Activated CD4-positive, alpha-beta T cell treated with anti-CD3 and anti-CD28 coated beads for 36 hours (primary cell): ENCODE measurements around the gene EXOC6B. TPM values are rescaled to one million over a fixed set of nuclear protein-coding genes. Genes with fewer than 3 reads are reported as not detected.

Experiments
- ATAC-seq: fragments of 200-7000 bp; cut with Tn5 transposase; one replicate; pipeline ENCODE4 v1.10.0; 2021; ENCODE audit warnings: mild to moderate bottlenecking, moderate library complexity
- CTCF ChIA-PET: fragments of 350-600 bp; sonication (Branson Sonifier 250); formaldehyde crosslinking; loops from one replicate; lab custom pipeline; 2021; ENCODE audit warnings: antibody characterized with exemption; lab: Charles Lee
- POLR2A ChIA-PET: fragments of 350-600 bp; sonication (Branson Sonifier 250); formaldehyde crosslinking; loops from one replicate; lab custom pipeline; 2021; ENCODE audit warnings: antibody characterized with exemption, inconsistent platforms; lab: Charles Lee
- DNase-seq: peaks from one replicate; pipeline ENCODE4 v3.0.0-alpha.2; 2020
- H3K27ac Mint-ChIP-seq: one replicate; pipeline ENCODE4 v1.8.0; 2021; ENCODE audit warnings: mixed read lengths
- H3K27me3 Mint-ChIP-seq: one replicate; pipeline ENCODE4 v1.8.0; 2021; ENCODE audit warnings: mixed read lengths
- H3K36me3 Mint-ChIP-seq: one replicate; pipeline ENCODE4 v1.8.0; 2021; ENCODE audit warnings: low read depth, mixed read lengths
- H3K4me1 Mint-ChIP-seq: one replicate; pipeline ENCODE4 v1.8.0; 2021; ENCODE audit warnings: mixed read lengths
- H3K4me3 Mint-ChIP-seq: one replicate; pipeline ENCODE4 v1.8.0; 2021; ENCODE audit warnings: mild to moderate bottlenecking, moderate library complexity, mixed read lengths
- H3K9me3 Mint-ChIP-seq: one replicate; pipeline ENCODE4 v1.8.0; 2021; ENCODE audit warnings: low read depth, mixed read lengths
- intact Hi-C, 2 experiments: fragments of 100-400 bp; cut with DNase I in 1 of 2; cut with micrococcal nuclease in 1 of 2; formaldehyde crosslinking; loops; one replicate each; pipeline versions ENCODE4 v1.14.2 to v1.15.1; 2022 to 2024; cut with DNase I, micrococcal nuclease
- total RNA-seq, 2 experiments: library from RNA; stranded (reverse); gene quantifications; one replicate each; pipeline ENCODE4 v1.2.3, GENCODE V29; 2021

EXOC6B gene
- total RNA-seq, 2 experiments from 2014 or later: 7.0 to 9.0 TPM

DNA sequence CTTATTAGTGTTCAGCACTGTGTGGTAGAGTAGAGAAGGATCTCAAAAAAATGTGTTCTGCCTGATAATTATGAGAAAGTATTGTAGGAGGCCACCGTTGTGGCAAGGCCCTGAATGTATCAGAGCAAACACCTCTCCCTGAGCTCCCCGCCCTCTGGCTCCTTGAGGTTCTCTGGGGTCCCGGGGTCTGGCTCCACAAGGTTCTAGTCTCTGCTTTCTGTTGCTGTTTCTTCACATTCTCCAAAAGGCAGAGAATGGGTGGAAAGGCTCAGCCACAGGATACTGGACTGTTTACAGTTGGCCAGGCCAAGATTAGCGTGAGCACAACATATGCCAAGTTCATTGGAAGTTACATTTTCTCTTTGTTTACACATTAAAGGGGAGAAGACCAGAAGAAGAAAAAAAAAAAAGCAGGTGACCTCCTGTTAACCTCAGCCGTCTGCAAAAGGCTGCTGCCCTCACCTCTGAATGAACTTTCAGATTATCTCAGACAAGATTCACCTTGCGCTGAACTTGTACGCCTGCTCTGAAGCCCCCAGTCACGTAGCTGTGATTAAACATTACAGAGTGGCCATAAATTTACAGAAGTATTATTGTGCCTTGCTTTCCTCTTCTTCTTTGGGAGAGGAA, 621.6 kb downstream of the EXOC6B start:
- Mint-ChIP-seq H3K4me1 (no peaks in the 10 kb centered on the region), H3K9me3 (no peaks in the 10 kb centered on the region), H3K4me3 (no peak overlapping the region), H3K27ac (no peak overlapping the region), H3K36me3 (no peaks in the 10 kb centered on the region), H3K27me3 (no peaks in the 10 kb centered on the region)
- intact Hi-C loops: no loop called here
- DNase-seq (no peak), ATAC-seq (no peak)
- CTCF ChIA-PET: interaction anchor here (0.6 kb wide), 2 partner anchors 812 to 943 kb away, joined by 3 read pairs; no protein-coding TSS in a partner anchor
- POLR2A ChIA-PET: no interaction called here

GRCh38 chr2:72198532-72199241, 627.1 kb downstream of the EXOC6B start:
- no peak overlapping the region for H3K27ac Mint-ChIP-seq
- no peaks in the 10 kb centered on the region for H3K4me1 Mint-ChIP-seq
- ChIA-PET POLR2A (no interaction called here), CTCF (interaction anchor here (1.0 kb wide), 1 partner anchor 212 kb away, joined by 3 read pairs; no protein-coding TSS in a partner anchor)
- no peak overlapping the region for H3K4me3 Mint-ChIP-seq
- H3K27me3 Mint-ChIP-seq: no peaks in the 10 kb centered on the region
- H3K9me3 Mint-ChIP-seq: no peaks in the 10 kb centered on the region
- ATAC-seq (no peak), DNase-seq (no peak)
- intact Hi-C loops: no loop called here
- H3K36me3 Mint-ChIP-seq: no peaks in the 10 kb centered on the region

DNA sequence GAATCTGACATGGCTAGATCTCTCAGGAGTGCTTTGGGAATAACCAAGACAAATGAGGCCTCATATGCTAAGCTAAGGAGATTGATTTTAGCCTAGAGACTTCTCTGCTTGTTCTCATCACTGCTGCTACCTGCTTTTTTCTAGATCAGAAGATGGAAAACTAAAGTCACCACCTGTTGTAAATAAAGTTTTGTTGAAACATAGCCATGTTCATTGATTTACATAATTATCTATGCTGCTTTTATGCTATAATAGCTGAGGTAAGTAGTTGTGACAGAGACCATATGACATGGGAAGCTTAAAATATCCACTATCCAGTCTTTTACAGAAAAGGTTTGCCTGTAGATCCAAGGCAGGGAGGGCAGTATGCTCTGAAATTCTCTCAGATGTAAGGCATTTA, 632.1 kb downstream of the EXOC6B start:
- intact Hi-C loops: no loop called here
- POLR2A ChIA-PET: no interaction called here
- Mint-ChIP-seq H3K27me3 (no peaks in the 10 kb centered on the region), H3K9me3 (peaks cover 1% of the 10 kb centered on the region), H3K4me1 (no peaks in the 10 kb centered on the region), H3K27ac (no peak overlapping the region), H3K4me3 (no peak overlapping the region), H3K36me3 (peaks cover under 1% of the 10 kb centered on the region)
- no peak for DNase-seq
- CTCF ChIA-PET: no interaction called here
- no peak for ATAC-seq

- Mint-ChIP-seq H3K9me3 (peaks cover 7% of the 10 kb centered on the region), H3K27ac (no peak overlapping the region), H3K36me3 (peaks cover 2% of the 10 kb centered on the region), H3K4me1 (no peaks in the 10 kb centered on the region), H3K4me3 (no peak overlapping the region), H3K27me3 (no peaks in the 10 kb centered on the region)
- POLR2A ChIA-PET: no interaction called here
- no peak for DNase-seq
- ATAC-seq: no peak
- CTCF ChIA-PET: no interaction called here
- intact Hi-C loops: no loop called here
Measured at GRCh38 chr2:72191441-72191840, 634.4 kb downstream of the EXOC6B start.

DNA sequence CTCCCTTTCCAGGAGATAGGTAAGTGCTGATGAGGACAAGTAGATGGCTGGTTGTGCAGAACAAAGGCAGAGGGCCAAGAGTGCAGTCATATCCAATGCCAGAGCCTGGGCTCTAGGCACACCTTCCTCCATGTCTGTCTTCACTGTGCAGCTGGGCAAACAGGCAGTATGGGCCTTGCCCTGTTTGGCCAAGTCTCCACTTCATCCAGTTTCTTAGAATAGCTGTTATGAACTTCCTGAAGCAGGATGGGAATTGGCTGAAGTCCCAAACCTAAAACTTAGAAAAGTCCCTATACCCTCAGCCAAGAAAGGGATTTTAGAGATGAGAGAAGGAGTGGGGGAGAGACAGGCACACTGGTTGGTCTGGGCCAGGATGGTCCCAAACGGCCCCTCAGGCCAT, 640.6 kb downstream of the EXOC6B start:
- POLR2A ChIA-PET: no interaction called here
- Mint-ChIP-seq H3K36me3 (peaks cover 2% of the 10 kb centered on the region), H3K27me3 (no peaks in the 10 kb centered on the region), H3K4me1 (no peaks in the 10 kb centered on the region), H3K4me3 (no peak overlapping the region), H3K27ac (no peak overlapping the region), H3K9me3 (peaks cover 7% of the 10 kb centered on the region)
- intact Hi-C loops: no loop called here
- CTCF ChIA-PET: no interaction called here
- DNase-seq: no peak
- no peak for ATAC-seq

DNA sequence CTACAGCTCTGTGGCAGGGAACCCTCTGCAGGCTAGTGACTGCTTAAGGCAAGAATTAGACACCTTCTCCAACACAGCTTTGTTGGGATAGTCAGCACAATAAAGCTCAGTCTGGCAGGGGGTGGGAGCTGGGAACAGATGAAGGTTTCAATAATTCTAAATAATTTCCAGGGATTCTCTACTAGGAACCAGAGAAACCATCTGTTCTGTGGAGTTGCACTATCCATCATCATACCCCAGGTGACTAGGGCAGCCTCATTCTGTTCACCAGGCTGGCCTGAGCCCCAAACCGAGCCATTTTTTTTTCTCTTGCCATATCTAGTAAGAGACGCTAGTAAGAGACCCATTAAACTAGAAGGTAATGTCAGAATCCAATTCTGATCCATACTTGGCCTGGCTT, 642.4 kb downstream of the EXOC6B start:
- no peaks in the 10 kb centered on the region for H3K27me3 Mint-ChIP-seq
- CTCF ChIA-PET: no interaction called here
- no peak overlapping the region for H3K27ac Mint-ChIP-seq
- no peak for DNase-seq
- POLR2A ChIA-PET: no interaction called here
- intact Hi-C loops: no loop called here
- no peaks in the 10 kb centered on the region for H3K4me1 Mint-ChIP-seq
- peaks cover 10% of the 10 kb centered on the region for H3K36me3 Mint-ChIP-seq
- no peak overlapping the region for H3K4me3 Mint-ChIP-seq
- no peak for ATAC-seq
- H3K9me3 Mint-ChIP-seq: peaks cover 5% of the 10 kb centered on the region

DNA sequence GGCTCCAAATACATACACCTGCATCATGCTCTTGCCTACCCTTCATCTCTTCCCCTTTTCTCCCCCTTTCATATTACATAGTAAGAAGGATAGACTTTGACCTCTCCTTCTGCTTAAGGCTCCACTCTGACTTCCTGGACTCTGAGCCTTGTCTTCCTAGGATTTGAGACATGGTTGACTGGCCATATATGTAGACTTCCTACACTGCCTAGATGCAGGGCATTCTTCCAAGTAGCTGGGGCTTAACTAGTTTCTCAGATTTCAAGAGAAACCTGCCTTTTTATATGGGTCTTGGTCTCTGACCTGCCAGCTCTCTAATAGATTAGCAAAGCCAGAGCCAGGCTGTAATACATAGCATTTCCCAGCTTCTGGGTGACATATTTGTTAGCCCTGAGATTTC, 642.8 kb downstream of the EXOC6B start:
- no peak for DNase-seq
- no peaks in the 10 kb centered on the region for H3K4me1 Mint-ChIP-seq

GRCh38 chr2:72182547-72182946, 643.3 kb downstream of the EXOC6B start:
- Mint-ChIP-seq H3K36me3 (peaks cover 13% of the 10 kb centered on the region), H3K27me3 (no peaks in the 10 kb centered on the region), H3K9me3 (peaks cover 3% of the 10 kb centered on the region), H3K4me3 (no peak overlapping the region), H3K4me1 (no peaks in the 10 kb centered on the region), H3K27ac (no peak overlapping the region)
- intact Hi-C loops: no loop called here
- ChIA-PET CTCF (no interaction called here), POLR2A (no interaction called here)
- DNase-seq (no peak), ATAC-seq (no peak)

More for the DNA sequence above, 642.8 kb downstream of the EXOC6B start:
- Mint-ChIP-seq H3K27ac (no peak overlapping the region), H3K27me3 (no peaks in the 10 kb centered on the region), H3K9me3 (peaks cover 3% of the 10 kb centered on the region), H3K36me3 (peaks cover 10% of the 10 kb centered on the region), H3K4me3 (no peak overlapping the region)
- ATAC-seq: no peak
- intact Hi-C loops: no loop called here
- CTCF ChIA-PET: no interaction called here
- POLR2A ChIA-PET: no interaction called here

DNA sequence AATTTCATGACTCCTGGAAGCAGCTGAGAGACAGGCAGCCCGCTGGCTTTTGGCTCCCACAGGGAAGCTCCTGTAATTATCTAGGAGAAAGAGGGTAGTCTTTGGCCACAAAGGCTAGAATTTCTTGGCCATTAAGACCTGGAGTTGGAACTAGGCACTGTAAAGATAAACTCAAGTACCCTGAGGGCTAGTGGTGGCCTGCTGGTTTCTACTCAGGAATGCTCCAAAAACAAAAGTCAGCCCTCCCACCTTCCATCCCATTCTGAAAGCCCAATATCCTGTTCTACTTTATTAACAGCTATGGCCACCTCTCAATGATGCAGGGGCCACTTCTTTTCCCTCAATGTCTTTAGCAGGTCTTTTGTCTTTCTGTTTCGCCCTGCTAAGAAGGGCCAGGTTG, 644.2 kb downstream of the EXOC6B start:
- Mint-ChIP-seq H3K27ac (no peak overlapping the region), H3K4me1 (no peaks in the 10 kb centered on the region), H3K27me3 (no peaks in the 10 kb centered on the region), H3K9me3 (no peaks in the 10 kb centered on the region), H3K4me3 (no peak overlapping the region), H3K36me3 (peaks cover 15% of the 10 kb centered on the region)
- CTCF ChIA-PET: interaction anchor here (0.6 kb wide), 1 partner anchor 174 kb away, joined by 3 read pairs; no protein-coding TSS in a partner anchor
- ATAC-seq (no peak), DNase-seq (no peak)
- intact Hi-C loops: no loop called here
- POLR2A ChIA-PET: no interaction called here

DNA sequence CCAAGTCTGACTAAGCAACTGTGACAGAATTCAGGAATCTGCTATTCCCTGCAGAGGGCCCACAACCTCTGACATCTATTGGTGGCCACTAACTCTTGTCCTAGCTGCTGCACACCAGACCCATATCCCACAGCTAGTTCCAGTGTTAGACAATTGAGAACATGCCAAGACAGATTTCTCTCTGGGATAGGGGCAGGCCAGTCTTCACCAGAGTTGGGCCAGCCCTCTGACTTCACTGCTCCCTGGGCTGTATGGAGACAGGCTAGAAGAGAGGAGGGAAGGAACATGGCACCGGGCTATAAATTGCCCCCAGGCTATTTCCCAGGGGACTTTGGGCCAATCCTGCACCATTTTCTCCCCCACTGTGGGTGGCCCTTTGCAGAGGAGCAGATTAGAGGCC, 645.5 kb downstream of the EXOC6B start:
- intact Hi-C loops: no loop called here
- no peak for DNase-seq
- H3K36me3 Mint-ChIP-seq: peaks cover 15% of the 10 kb centered on the region
- H3K4me3 Mint-ChIP-seq: no peak overlapping the region
- ATAC-seq: no peak
- no peaks in the 10 kb centered on the region for H3K4me1 Mint-ChIP-seq
- ChIA-PET POLR2A (no interaction called here), CTCF (no interaction called here)
- H3K9me3 Mint-ChIP-seq: no peaks in the 10 kb centered on the region
- H3K27ac Mint-ChIP-seq: no peak overlapping the region
- no peaks in the 10 kb centered on the region for H3K27me3 Mint-ChIP-seq

DNA sequence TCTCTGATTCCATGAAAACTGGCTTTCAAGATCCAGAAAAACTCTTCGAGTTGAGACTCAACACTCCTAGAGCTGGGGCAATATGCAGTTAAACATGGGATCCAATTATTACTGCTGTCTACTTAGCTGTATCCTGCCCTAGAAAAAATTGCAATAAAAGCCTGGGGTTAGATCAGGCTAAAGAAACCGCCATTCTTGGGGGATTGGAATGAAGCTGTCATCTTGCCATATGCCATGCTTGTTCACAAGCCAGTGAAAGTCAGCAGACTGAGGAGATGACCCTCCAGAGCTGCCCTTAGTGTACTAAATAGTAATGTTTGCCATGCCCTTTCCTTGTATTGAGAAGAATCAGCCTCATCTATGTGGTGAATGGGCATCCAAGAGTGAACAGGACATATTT, 647.3 kb downstream of the EXOC6B start:
- no peak overlapping the region for H3K4me3 Mint-ChIP-seq
- H3K4me1 Mint-ChIP-seq: no peaks in the 10 kb centered on the region
- CTCF ChIA-PET: no interaction called here
- H3K27ac Mint-ChIP-seq: no peak overlapping the region
- intact Hi-C loops: no loop called here
- no peaks in the 10 kb centered on the region for H3K9me3 Mint-ChIP-seq
- H3K36me3 Mint-ChIP-seq: peaks cover 15% of the 10 kb centered on the region
- no peaks in the 10 kb centered on the region for H3K27me3 Mint-ChIP-seq
- ATAC-seq: no peak
- POLR2A ChIA-PET: interaction anchor here (0.6 kb wide), 1 partner anchor 498 kb away, joined by 9 read pairs; no protein-coding TSS in a partner anchor
- DNase-seq: no peak

DNA sequence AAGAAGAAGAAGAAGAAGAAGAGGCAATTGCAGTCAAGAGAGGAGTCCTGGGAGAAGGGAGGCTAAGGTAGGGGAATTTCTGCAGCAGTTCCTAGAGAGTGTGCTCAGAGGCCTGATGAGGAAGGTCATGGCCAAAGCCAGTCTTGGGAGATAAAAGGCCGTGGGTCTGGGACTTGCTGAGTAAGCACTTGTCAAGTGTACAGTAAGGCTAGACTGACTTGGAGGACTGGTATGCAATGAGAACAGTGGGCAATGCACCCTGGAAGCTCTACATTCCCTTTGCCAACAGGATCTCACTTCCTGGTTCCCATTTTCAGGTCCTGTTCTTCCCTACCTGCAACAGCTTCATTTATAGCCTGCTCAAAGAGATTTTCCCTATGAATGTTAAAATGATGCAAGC, 649.6 kb downstream of the EXOC6B start:
- ATAC-seq (no peak), DNase-seq (no peak)
- H3K9me3 Mint-ChIP-seq: no peaks in the 10 kb centered on the region
- H3K36me3 Mint-ChIP-seq: peaks cover 15% of the 10 kb centered on the region
- H3K4me3 Mint-ChIP-seq: no peak overlapping the region
- H3K27ac Mint-ChIP-seq: no peak overlapping the region
- CTCF ChIA-PET: no interaction called here
- no peaks in the 10 kb centered on the region for H3K4me1 Mint-ChIP-seq
- POLR2A ChIA-PET: no interaction called here
- H3K27me3 Mint-ChIP-seq: no peaks in the 10 kb centered on the region
- intact Hi-C loops: no loop called here
